ENCODE measurements around the gene STIP1.

DNA sequence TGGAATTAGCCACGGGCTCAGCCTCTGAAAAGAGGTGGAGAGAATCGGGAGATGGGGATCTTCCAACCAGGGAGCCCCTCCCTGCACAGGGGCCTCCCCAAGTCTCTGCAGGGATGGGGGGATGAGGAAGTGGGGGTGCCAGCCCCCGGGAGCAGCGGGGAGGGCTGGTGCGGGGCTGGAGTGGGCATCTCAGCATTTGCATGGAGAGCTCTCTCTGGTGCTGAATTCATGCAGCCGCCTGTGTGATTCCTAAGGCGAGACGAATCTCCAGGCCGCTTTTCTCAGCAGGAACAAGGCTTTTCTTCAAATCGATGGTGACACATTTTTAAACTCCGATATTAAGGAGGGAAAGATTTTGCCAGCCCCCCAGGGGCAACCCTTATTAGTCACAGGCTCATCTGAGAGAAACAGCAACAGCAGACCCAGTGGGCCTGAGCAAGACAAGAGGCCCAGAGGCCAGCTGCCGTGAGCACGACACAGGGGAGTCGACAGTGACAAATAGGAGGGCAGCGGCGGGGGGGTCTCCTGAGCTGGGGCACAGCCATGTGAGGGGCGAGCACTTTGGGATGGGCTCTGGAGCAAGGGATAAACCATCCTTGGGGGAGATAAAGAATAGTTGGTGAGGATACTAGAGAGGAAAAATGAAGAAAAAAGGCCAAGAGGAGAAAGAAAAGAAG, 49.1 kb upstream of the STIP1 start:
- TF ChIP-seq, protein P1, sequence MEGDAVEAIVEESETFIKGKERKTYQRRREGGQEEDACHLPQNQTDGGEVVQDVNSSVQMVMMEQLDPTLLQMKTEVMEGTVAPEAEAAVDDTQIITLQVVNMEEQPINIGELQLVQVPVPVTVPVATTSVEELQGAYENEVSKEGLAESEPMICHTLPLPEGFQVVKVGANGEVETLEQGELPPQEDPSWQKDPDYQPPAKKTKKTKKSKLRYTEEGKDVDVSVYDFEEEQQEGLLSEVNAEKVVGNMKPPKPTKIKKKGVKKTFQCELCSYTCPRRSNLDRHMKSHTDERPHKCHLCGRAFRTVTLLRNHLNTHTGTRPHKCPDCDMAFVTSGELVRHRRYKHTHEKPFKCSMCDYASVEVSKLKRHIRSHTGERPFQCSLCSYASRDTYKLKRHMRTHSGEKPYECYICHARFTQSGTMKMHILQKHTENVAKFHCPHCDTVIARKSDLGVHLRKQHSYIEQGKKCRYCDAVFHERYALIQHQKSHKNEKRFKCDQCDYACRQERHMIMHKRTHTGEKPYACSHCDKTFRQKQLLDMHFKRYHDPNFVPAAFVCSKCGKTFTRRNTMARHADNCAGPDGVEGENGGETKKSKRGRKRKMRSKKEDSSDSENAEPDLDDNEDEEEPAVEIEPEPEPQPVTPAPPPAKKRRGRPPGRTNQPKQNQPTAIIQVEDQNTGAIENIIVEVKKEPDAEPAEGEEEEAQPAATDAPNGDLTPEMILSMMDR (IDR thresholded peaks at IDR 0.05; ENCODE audit: low read length), result no peak
- TF ChIP-seq EZH2 (IDR thresholded peaks at IDR 0.05; ENCODE audit: borderline replicate concordance, low read length), result no peak

Measured in OCI-LY1 (cell line).